GM12875 (cell line): ENCODE data around the gene ABCA1.

ENCODE experiments used
- H3K4me3 ChIP-seq: one replicate; pipeline ENCODE4 v1.5.1; 2011; ENCODE audit warnings: low read depth, low read length, control low read depth
- TF ChIP-seq, protein P1 (sequence below): IDR thresholded peaks from 2 replicates; pipeline ENCODE4 v1.5.1; 2011; ENCODE audit warnings: low read depth, mild to moderate bottlenecking, control low read depth, inconsistent platforms, low read length, moderate library complexity, borderline replicate concordance; ENCODE audit not compliant: insufficient read depth

The ABCA1 gene

DNA sequence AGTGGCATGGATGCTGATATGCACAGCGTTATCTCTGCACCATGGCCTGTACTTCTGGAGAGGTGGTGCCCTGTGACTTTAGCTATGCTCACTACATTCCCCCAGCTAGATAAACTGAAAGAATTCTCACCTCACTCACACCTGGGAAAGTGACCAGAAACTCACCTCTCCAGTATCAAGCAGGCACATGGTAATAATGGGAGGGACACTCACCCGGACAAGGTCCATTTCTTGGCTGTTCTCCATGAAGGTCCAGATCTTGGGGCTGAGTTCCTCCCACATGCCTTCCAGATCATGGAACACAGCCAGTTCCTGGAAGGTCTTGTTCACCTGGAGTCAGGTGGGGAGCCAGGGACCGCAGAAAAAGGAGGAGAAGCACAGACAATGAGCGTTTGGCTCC is 91.2 kb downstream of the ABCA1 start:
- H3K4me3 ChIP-seq: no peak overlapping the region
- TF ChIP-seq, protein P1, sequence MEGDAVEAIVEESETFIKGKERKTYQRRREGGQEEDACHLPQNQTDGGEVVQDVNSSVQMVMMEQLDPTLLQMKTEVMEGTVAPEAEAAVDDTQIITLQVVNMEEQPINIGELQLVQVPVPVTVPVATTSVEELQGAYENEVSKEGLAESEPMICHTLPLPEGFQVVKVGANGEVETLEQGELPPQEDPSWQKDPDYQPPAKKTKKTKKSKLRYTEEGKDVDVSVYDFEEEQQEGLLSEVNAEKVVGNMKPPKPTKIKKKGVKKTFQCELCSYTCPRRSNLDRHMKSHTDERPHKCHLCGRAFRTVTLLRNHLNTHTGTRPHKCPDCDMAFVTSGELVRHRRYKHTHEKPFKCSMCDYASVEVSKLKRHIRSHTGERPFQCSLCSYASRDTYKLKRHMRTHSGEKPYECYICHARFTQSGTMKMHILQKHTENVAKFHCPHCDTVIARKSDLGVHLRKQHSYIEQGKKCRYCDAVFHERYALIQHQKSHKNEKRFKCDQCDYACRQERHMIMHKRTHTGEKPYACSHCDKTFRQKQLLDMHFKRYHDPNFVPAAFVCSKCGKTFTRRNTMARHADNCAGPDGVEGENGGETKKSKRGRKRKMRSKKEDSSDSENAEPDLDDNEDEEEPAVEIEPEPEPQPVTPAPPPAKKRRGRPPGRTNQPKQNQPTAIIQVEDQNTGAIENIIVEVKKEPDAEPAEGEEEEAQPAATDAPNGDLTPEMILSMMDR: no peak

DNA sequence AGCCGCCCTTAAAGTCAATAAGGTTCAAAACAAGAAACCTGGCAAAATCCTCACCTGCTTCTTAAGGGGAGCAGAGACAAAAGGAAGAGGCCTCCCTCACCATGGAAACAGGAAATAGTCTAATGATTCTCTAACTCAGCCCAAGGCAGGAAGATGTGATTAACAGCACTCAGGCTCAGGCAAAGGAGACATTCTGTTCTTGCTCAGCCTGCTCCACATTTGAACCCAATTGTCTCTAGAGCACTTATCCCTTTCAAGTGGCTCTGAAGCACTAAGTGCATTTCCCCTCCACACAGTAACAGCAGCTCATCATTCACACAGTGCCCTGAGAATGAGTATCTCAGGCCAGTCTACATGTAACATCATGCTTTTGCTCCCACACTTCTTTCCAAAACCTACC is 91.7 kb downstream of the ABCA1 start:
- no peak overlapping the region for H3K4me3 ChIP-seq
- TF ChIP-seq, protein P1: no peak

DNA sequence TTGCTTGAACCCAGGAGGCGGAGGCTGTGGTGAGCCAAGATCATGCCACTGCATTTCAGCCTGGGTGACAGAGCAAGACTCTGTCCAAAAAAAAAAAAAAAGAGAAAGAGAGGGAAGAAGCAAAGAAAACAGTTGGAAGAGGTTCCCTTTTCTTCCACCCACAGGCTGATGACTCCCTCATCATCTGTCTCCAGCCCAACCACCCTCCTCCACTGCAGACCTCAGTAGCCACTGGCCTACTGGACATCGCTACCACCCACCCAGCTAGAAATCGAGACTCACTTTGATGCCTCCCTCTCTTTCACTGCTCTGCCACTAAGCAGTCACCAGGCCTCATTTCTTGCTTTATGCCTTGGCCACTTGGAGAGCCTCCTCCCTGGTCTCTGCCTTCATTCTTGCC is 92.8 kb downstream of the ABCA1 start:
- TF ChIP-seq, protein P1: no peak
- no peak overlapping the region for H3K4me3 ChIP-seq

DNA sequence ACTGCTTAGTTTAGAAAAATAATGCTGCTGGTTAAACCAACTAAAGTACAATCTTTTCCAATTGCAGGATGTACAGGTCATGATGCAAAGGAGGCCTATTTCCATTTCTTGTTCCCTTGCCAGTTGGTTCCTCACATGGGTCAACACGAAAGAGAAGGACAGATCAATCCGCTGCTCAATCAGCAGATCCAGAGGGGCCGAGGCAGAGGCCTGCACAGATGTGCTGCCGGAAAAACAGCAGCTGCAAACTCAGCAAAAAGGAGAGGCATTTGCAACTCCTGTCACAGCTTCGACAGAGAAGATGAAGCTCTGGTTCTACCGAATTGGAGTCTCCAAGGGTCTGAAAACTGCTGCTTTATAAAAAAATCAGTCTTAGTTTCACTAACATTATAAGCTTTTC is 94.3 kb downstream of the ABCA1 start:
- TF ChIP-seq, protein P1: no peak

DNA sequence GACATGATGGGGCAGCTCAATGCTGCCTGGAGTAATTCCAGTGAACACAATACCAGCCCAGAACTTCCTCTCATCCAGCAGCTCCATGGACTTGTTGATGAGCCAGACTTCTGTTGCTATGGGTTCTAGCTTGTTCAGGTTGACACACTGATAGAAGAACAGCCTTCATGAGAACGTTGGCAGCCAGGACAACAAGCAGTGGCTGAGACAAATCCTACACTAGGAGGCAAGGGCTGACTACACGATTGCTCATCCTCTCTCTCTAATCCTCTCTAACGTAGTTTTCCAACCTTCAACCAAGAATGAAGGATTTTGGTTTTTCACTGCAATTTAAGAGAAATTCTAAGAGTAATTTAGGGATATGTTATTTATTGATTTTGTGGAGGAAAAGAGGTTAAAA is 96.3 kb downstream of the ABCA1 start:
- no peak overlapping the region for H3K4me3 ChIP-seq
- TF ChIP-seq, protein P1: no peak

More for the DNA sequence above, 94.3 kb downstream of the ABCA1 start:
- no peak overlapping the region for H3K4me3 ChIP-seq

DNA sequence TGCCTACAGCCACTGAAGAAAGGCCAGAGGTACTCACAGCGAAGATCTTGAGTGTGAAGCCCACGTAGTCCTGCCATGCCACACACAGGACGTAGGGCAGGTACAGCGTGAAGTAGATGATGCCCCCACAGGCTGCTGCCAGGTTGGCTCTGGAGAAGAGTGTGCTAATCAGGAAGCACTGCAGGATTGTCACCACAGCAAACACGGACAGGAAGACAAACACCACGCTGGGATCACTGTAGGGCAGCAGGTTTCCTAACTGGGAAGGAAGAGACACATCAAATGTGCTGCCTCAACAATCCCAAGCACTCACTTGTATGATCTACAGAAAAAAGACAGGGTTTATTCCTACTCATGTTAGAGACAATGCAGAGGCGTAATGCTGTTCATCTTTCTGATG is 101.0 kb downstream of the ABCA1 start:
- TF ChIP-seq, protein P1: no peak

DNA sequence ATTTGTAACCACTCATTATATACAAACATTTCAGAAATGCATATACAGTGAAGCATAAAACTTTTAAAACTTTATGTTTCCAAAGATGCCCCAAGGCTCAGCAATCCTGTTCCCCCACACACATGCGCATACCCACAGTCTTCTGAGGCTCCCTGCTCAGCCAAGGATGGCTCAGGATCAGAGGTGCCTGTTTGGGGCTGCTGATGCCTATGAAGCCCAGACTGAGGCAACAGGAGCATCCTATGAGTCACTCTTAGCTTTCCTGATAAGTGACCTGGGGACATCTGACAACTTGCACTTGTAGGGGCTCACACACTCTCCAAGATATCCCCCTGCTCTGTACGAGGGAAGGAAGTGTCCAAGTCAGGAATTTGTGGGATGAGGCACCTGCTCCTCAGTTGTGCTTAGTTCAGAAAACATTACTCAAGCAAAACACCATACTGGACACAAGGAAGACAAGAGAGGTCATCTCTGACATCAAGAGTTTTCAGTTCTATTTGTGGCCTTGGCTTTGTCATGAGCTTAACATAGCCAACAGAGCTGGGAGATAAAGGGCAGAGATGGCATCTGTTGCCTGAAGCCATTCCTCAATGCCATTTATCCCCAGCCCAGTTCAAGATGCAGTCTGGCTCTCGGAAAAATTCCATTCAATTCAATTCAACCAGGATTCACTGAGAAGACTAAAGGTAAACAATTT is 101.7 kb downstream of the ABCA1 start:
- no peak overlapping the region for H3K4me3 ChIP-seq
- TF ChIP-seq, protein P1: no peak

More for the DNA sequence above, 101.0 kb downstream of the ABCA1 start:
- no peak overlapping the region for H3K4me3 ChIP-seq
